22Rv1 (cell line): ENCODE data around the gene SLC39A11.

Experiments
- CTCF ChIP-seq: fragments of 450-650 bp; IDR thresholded peaks from 2 replicates; pipeline ENCODE4 v1.5.1; 2017; ENCODE audit warnings: mild to moderate bottlenecking
- ZFX ChIP-seq: fragments of 450-650 bp; IDR thresholded peaks from 2 replicates; pipeline ENCODE4 v1.6.1; 2017; ENCODE audit warnings: antibody characterized with exemption, borderline replicate concordance

GRCh38 chr17:72766761-72767356 lies 325.6 kb downstream of the SLC39A11 start:
- TF ChIP-seq CTCF: no peak
- TF ChIP-seq ZFX: no peak
